CD14-positive monocyte (primary cell): ENCODE data around the gene PHKA2. TPM values are rescaled to one million over a fixed set of nuclear protein-coding genes. Genes with fewer than 3 reads are reported as not detected.

Experiments used
- DNase-seq, 3 donors: peaks; one replicate each; pipeline ENCODE4 v3.0.0-alpha.2; 2011 to 2022
- H2AFZ ChIP-seq: 2 replicates; pipeline ENCODE4 v1.6.0; 2012; ENCODE audit warnings: mild to moderate bottlenecking, low read depth, low read length, inconsistent platforms; ENCODE audit not compliant: insufficient read depth, poor library complexity, severe bottlenecking
- H3K27ac ChIP-seq, 2 donors: 1 replicate in 1 of 2; 2 replicates in 1 of 2; pipeline ENCODE4 v1.5.1; 2012 to 2013; ENCODE audit warnings: low read length in 2 of 2, control low read depth in 1 of 2, inconsistent platforms in 1 of 2, low read depth in 1 of 2, mild to moderate bottlenecking in 1 of 2
- H3K27me3 ChIP-seq, 2 donors: one replicate each; pipeline versions ENCODE4 v1.6.0 to v1.6.1; 2011 to 2013; ENCODE audit warnings: low read length in 2 of 2; ENCODE audit not compliant: control insufficient read depth in 2 of 2, insufficient read depth in 2 of 2
- H3K36me3 ChIP-seq, 2 donors: replicated peaks in 1 of 2; 1 replicate in 1 of 2; 2 replicates in 1 of 2; pipeline versions ENCODE4 v1.5.1 to v1.6.1; 2012 to 2013; ENCODE audit warnings: low read length in 2 of 2, control low read depth in 1 of 2, inconsistent platforms in 1 of 2, mild to moderate bottlenecking in 1 of 2; ENCODE audit not compliant: insufficient read depth in 2 of 2, control insufficient read depth in 1 of 2
- H3K4me1 ChIP-seq, 2 donors: 1 replicate in 1 of 2; 2 replicates in 1 of 2; pipeline versions ENCODE4 v1.5.1 to v1.6.1; 2012 to 2013; ENCODE audit warnings: low read length in 2 of 2, control low read depth in 1 of 2, inconsistent platforms in 1 of 2, mild to moderate bottlenecking in 1 of 2, moderate library complexity in 1 of 2; ENCODE audit not compliant: insufficient read depth in 2 of 2, control insufficient read depth in 1 of 2
- H3K4me2 ChIP-seq: replicated peaks from 2 replicates; pipeline ENCODE3; 2012; ENCODE audit warnings: low read length, moderate library complexity, mild to moderate bottlenecking; ENCODE audit not compliant: poor library complexity, severe bottlenecking; ENCODE audit errors: extremely low read depth
- H3K4me3 ChIP-seq, 3 experiments: fragments of 200-600 bp in 1 of 3; sonication (generic) in 1 of 3; replicated peaks in 1 of 3; 1 replicate in 2 of 3; 2 replicates in 1 of 3; pipeline ENCODE4 v1.5.1; 2011 to 2013; ENCODE audit warnings: low read length in 3 of 3, mild to moderate bottlenecking in 3 of 3, control low read depth in 2 of 3, low read depth in 2 of 3, inconsistent platforms in 1 of 3, moderate library complexity in 1 of 3
- H3K79me2 ChIP-seq: 2 replicates; pipeline ENCODE4 v1.6.0; 2012; ENCODE audit warnings: mild to moderate bottlenecking, control low read depth, inconsistent platforms, low read length, moderate library complexity; ENCODE audit not compliant: insufficient read depth
- H3K9ac ChIP-seq: 2 replicates; pipeline ENCODE4 v1.6.0; 2017; ENCODE audit warnings: low read length, mild to moderate bottlenecking; ENCODE audit not compliant: insufficient read depth, poor library complexity, severe bottlenecking
- H3K9me3 ChIP-seq, 2 donors: replicated peaks in 1 of 2; 1 replicate in 1 of 2; 2 replicates in 1 of 2; pipeline versions ENCODE4 v1.5.1 to v1.6.1; 2012 to 2013; ENCODE audit warnings: low read length in 2 of 2, control low read depth in 1 of 2; ENCODE audit not compliant: control insufficient read depth in 1 of 2, insufficient read depth in 1 of 2
- H4K20me1 ChIP-seq: 2 replicates; pipeline ENCODE4 v1.6.0; 2012; ENCODE audit warnings: mild to moderate bottlenecking, low read length, control low read depth, moderate library complexity; ENCODE audit not compliant: insufficient read depth
- H3K27ac Mint-ChIP-seq, 7 donors: one replicate each; pipeline ENCODE4 v1.8.0; 2020; ENCODE audit warnings: mild to moderate bottlenecking in 7 of 7, mixed read lengths in 7 of 7, moderate library complexity in 6 of 7, inconsistent platforms in 2 of 7
- H3K27me3 Mint-ChIP-seq, 3 donors: one replicate each; pipeline ENCODE4 v1.8.0; 2021 to 2022; ENCODE audit warnings: low read depth in 3 of 3, mild to moderate bottlenecking in 3 of 3, mixed read lengths in 3 of 3, moderate library complexity in 3 of 3, inconsistent platforms in 1 of 3
- H3K36me3 Mint-ChIP-seq, 2 donors: one replicate each; pipeline ENCODE4 v1.8.0; 2020; ENCODE audit warnings: mixed read lengths in 2 of 2, inconsistent platforms in 1 of 2, mild to moderate bottlenecking in 1 of 2
- H3K4me1 Mint-ChIP-seq: one replicate; pipeline ENCODE4 v1.8.0; 2020; ENCODE audit warnings: mild to moderate bottlenecking, mixed read lengths
- H3K4me3 Mint-ChIP-seq, 2 donors: one replicate each; pipeline ENCODE4 v1.8.0; 2020; ENCODE audit warnings: mild to moderate bottlenecking in 2 of 2, mixed read lengths in 2 of 2, moderate library complexity in 1 of 2
- H3K9me3 Mint-ChIP-seq, 7 donors: one replicate each; pipeline ENCODE4 v1.8.0; 2020 to 2022; ENCODE audit warnings: mixed read lengths in 7 of 7, mild to moderate bottlenecking in 6 of 7, moderate library complexity in 6 of 7, inconsistent platforms in 2 of 7
- CTCF ChIP-seq: fragments of 200-600 bp; IDR thresholded peaks from one replicate; pipeline ENCODE4 v1.8.0; 2022; ENCODE audit warnings: antibody characterized with exemption, mild to moderate bottlenecking
- WGBS: methylation state at CpG from one replicate; pipeline ENCODE4 v1.1.5; 2013; ENCODE audit warnings: missing lambda C conversion rate; ENCODE audit not compliant: insufficient coverage; 5-methylcytosine and 5-hydroxymethylcytosine counted together
- intact Hi-C, 2 donors: fragments of 100-400 bp; cut with micrococcal nuclease; formaldehyde crosslinking; loops; one replicate each; pipeline versions ENCODE4 v1.15.0 to v1.15.1; 2023
- polyA plus RNA-seq, 3 donors: library from polyadenylated mRNA; depleted of rRNA in 1 of 3; unstranded in 2 of 3; stranded (reverse) in 1 of 3; fragments of 300-500 nt in 2 of 3; fragments of >200 nt in 1 of 3; fragmentation: Illumina TruSeq in 2 of 3; gene quantifications; 1 replicate in 2 of 3; 2 replicates in 1 of 3; pipeline ENCODE4 v1.2.3, GENCODE V29; 2012 to 2021

Gene PHKA2
- polyA plus RNA-seq, 3 donors, result 8.7 to 63.3 (median 9.1) TPM

- peak; percentile 53 for TF ChIP-seq CTCF
- no peak overlapping the region for H3K4me3 Mint-ChIP-seq
- H3K27me3 ChIP-seq, result no peaks in the 10 kb centered on the region
- no peak overlapping the region for H3K4me3 ChIP-seq
- intact Hi-C loops, result loop anchor here (5.0 to 10.0 kb wide), 3 partner anchors 53 to 403 kb away; partner anchors contain the start of gene PHKA2 (in 1 of the 2)
- H3K79me2 ChIP-seq, result no peaks in the 10 kb centered on the region
- H3K27ac ChIP-seq, result no peak overlapping the region
- H3K4me1 ChIP-seq, result no peaks in the 10 kb centered on the region
- no peak overlapping the region for H3K27ac Mint-ChIP-seq
- DNase-seq, result peak in 2 of 3 donors; percentile 12 to 29
- H3K36me3 Mint-ChIP-seq, result peaks cover 47 to 58% of the 10 kb centered on the region in 2 donors
- H3K9ac ChIP-seq, result no peak overlapping the region
- no peaks in the 10 kb centered on the region for H3K4me1 Mint-ChIP-seq
- H3K4me2 ChIP-seq, result no peak overlapping the region
- peaks cover 46 to 85% of the 10 kb centered on the region in 2 donors for H3K36me3 ChIP-seq
- H3K9me3 Mint-ChIP-seq, result no peaks in the 10 kb centered on the region
- no CpG with 5 or more reads among the region's 9 CpGs for WGBS
- no peaks in the 10 kb centered on the region for H4K20me1 ChIP-seq
- H3K27me3 Mint-ChIP-seq, result peaks cover 0 to 2% (median 0%) of the 10 kb centered on the region in 3 donors
- no peaks in the 10 kb centered on the region for H3K9me3 ChIP-seq
- H2AFZ ChIP-seq, result no peak overlapping the region
These were observed 51.9 kb downstream of the PHKA2 start for GRCh38 chrX:18931972-18932371.

- no peaks in the 10 kb centered on the region for H3K9me3 ChIP-seq
- no peak overlapping the region for H3K9ac ChIP-seq
- H3K4me1 Mint-ChIP-seq, result no peaks in the 10 kb centered on the region
- no peak overlapping the region for H3K4me3 Mint-ChIP-seq
- DNase-seq, result no peak
- H3K4me2 ChIP-seq, result no peak overlapping the region
- no peak overlapping the region for H3K4me3 ChIP-seq
- no peak overlapping the region for H3K27ac ChIP-seq
- no peaks in the 10 kb centered on the region for H3K9me3 Mint-ChIP-seq
- no peak overlapping the region for H2AFZ ChIP-seq
- H3K36me3 ChIP-seq, result peaks cover 46 to 86% of the 10 kb centered on the region in 2 donors
- intact Hi-C loops, result loop anchor here (5.0 to 10.0 kb wide), 3 partner anchors 55 to 405 kb away; partner anchors contain the start of gene PHKA2 (in 1 of the 2)
- WGBS, result no CpG with 5 or more reads among the region's 3 CpGs
- H3K36me3 Mint-ChIP-seq, result peaks cover 51 to 61% of the 10 kb centered on the region in 2 donors
- H3K27me3 Mint-ChIP-seq, result peaks cover 0 to 2% (median 0%) of the 10 kb centered on the region in 3 donors
- TF ChIP-seq CTCF, result no peak
- H3K27ac Mint-ChIP-seq, result peak overlapping the region in 1 of 7 donors; percentile 15
- H3K27me3 ChIP-seq, result no peaks in the 10 kb centered on the region
- no peaks in the 10 kb centered on the region for H3K4me1 ChIP-seq
- no peaks in the 10 kb centered on the region for H3K79me2 ChIP-seq
- H4K20me1 ChIP-seq, result no peaks in the 10 kb centered on the region
These were observed 54.1 kb downstream of the PHKA2 start for GRCh38 chrX:18929775-18930174.
